Measurements from ENCODE around the gene HHIPL1.

Gene HHIPL1

GRCh38 chr14:99691111-99691885 is 46.4 kb downstream of the HHIPL1 start:
- no peak for DNase-seq

DNA sequence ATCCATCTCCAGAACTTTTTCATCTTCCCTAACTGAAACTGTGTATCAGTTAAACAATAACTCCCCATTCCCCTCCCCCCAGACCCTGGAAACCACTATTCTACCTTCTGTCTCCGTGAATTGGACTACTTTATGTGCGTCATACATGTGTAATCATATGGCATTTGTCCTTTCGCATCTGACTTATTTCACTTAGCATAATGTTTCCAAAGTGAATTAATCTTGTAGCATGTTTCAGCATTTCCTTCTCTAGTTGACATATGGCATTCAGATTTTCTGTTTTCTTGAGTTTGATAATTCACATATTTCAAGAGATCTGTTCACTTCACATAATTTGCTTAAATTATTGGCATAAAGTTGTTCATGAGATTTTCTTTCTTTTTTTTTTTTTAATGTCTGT is 49.0 kb downstream of the HHIPL1 start:
- DNase-seq = no peak

- DNase-seq = no peak
Observed at GRCh38 chr14:99696929-99697328, 52.0 kb downstream of the HHIPL1 start.

- no peak for DNase-seq
Observed at GRCh38 chr14:99698236-99698635, 53.3 kb downstream of the HHIPL1 start.

GRCh38 chr14:99698642-99699041 is 53.7 kb downstream of the HHIPL1 start:
- DNase-seq = no peak

DNA sequence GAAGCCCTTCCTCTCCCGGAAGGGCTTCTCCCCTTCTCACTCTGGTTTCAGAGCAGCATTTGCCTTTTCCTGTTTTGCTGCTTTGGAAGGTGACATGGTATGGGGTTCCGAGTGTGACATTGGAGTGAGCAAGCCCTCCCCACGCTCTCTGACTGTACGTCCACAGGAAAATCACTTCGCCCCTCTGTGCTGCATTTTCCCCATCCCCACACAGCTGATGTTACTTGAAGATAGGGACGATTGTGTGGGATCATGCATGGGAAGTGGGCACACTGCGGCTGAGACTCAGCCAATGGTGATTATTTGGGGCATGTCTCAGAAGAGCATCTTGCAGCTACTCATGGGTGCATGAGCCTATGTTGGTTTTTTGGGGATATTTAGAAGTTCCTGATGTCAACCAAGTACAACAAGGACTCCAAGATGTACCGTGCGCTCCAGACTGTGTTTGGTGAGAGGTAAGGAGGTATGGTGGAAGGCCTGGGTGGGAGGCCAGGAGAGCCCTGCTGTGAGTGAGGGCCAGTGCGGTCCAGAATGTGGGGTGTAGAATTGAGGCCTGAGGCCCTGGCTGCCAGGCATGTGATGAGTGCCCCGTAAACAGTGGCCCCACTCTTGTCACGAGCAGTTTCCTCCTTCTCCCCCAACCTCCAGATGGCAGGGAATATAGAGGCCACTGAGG is 54.3 kb downstream of the HHIPL1 start:
- no peak for DNase-seq

DNA sequence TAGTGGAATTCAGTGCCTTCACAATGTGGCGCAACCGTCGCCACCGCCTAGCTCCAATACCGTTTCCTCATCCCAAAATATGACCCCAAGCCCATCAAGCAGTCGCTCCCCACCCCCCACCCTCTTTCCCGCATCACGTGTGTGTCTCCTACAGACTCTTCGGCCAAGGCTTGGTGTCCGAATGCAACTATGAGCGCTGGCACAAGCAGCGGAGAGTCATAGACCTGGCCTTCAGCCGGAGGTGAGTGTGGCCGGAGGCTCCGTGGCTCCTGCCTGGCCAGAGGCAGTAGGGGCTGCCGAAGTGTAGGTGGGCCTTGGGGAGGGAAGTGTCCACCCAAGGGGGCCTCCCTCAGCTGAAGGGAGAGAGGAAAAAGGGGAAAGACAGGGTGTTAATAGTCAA is 54.9 kb downstream of the HHIPL1 start:
- no peak for DNase-seq

DNA sequence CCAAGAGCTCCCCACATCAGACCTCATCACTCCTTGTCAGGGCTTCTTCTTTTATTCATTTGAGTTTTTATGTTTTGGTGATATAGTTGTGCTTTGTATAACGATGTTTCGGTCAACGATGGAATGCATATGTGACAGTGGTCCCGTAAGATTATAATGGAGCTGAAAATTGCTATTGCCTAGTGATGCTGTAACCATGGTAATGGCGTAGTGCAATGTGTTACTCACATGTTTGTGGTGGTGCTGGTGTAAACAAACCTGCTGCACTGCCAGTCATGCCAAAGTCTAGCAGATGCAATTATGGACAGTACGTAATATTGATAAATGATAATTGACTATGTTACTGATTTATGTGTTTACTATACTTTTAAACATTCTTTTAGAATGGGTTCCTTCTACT is 55.5 kb downstream of the HHIPL1 start:
- no peak for DNase-seq

- DNase-seq = no peak
Observed at GRCh38 chr14:99701260-99701659, 56.3 kb downstream of the HHIPL1 start.

GRCh38 chr14:99702115-99702514 is 57.2 kb downstream of the HHIPL1 start:
- no peak for DNase-seq

GRCh38 chr14:99703381-99703780 is 58.5 kb downstream of the HHIPL1 start:
- no peak for DNase-seq

GRCh38 chr14:99704037-99704436 is 59.1 kb downstream of the HHIPL1 start:
- DNase-seq = no peak

- no peak for DNase-seq
Observed at GRCh38 chr14:99706107-99706900, 61.4 kb downstream of the HHIPL1 start.

GRCh38 chr14:99707420-99707819 is 62.5 kb downstream of the HHIPL1 start:
- no peak for DNase-seq

DNA sequence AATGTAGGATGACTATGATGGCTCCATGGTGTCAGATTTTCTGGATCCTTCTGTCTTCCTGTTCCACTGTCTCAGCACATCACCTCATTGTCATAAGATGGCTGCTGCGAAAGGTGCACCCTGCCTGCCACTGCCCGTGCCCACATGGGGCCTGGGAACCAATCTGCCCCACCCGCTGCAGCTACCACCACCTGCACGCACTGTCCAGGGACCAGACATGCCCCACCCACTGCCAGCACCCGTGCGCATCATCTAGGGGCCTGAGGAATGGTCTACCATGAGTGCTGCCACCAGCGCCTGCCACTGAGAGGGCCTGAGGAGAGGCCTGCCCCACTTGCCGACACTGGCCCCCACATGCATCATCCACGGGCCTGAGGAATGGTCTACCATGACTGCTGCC is 63.0 kb downstream of the HHIPL1 start:
- DNase-seq = no peak

- DNase-seq = no peak
Observed at GRCh38 chr14:99708449-99708848, 63.5 kb downstream of the HHIPL1 start.

DNA sequence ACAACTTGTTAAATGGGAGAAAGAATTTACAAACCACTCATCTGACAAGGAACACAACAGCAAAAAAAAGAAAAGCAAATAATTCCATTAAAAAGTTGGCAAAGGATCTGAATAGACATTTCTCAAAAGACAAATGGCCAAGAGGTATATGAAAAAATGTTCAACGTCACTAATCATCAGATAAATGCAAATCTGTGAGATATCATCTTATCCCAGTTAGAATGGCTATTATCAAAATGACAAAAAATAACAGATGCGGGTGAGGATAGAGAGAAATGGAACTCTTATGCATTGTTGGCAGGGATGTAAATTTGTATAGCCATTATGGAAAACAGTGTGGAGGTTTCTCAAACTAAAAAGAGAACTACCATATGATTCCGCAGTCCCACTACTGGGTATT is 69.0 kb downstream of the HHIPL1 start:
- DNase-seq = no peak

GRCh38 chr14:99715266-99716000 is 70.5 kb downstream of the HHIPL1 start:
- DNase-seq = no peak

GRCh38 chr14:99716091-99716849 is 71.3 kb downstream of the HHIPL1 start:
- no peak for DNase-seq

- DNase-seq = no peak
Observed at GRCh38 chr14:99716850-99717681, 72.1 kb downstream of the HHIPL1 start.

DNA sequence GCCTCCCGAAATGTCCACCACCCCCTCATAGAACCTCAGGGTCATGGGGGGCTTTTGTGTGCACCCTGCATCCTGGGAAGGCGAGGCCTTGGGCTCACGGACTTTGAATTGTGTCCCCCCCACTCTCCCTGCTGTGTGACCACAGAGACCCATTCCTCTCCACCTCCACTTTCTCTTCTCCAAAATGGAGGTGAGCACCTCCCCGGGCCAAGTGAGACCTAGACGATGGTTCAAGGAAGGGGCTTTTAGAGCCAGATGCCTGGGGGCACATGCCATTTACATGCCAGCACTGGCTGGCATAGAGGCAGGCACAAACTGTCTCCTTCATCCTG is 72.7 kb downstream of the HHIPL1 start:
- DNase-seq = no peak

Measured in CD4-positive, alpha-beta T cell treated with Interferon gamma for 1 hour (primary cell).